Keratinocyte (primary cell): ENCODE measurements around the gene ATP8A2. TPM values are rescaled to one million over a fixed set of nuclear protein-coding genes. Genes with fewer than 3 reads are reported as not detected.

Experiments used
- DNase-seq: peaks from one replicate; pipeline ENCODE4 v3.0.0-alpha.2; 2011; ENCODE audit warnings: low read depth, missing footprints, low spot score
- FAIRE-seq: peaks from 2 replicates; lab custom pipeline; 2011; peaks lifted over from hg19 to GRCh38; lab: Jason Lieb, UNC
- H2AFZ ChIP-seq: 2 replicates; pipeline ENCODE4 v1.6.0; 2012; ENCODE audit warnings: low read length, control low read depth, inconsistent platforms; ENCODE audit not compliant: control insufficient read depth
- H3K27ac ChIP-seq: 2 replicates; pipeline ENCODE4 v1.5.1; 2011; ENCODE audit warnings: low read length; ENCODE audit not compliant: control insufficient read depth, insufficient read depth
- H3K27me3 ChIP-seq: 3 replicates; pipeline ENCODE4 v1.6.0; 2011; ENCODE audit warnings: low read length; ENCODE audit not compliant: control insufficient read depth, insufficient read depth; ENCODE audit errors: extremely low read depth
- H3K36me3 ChIP-seq, 2 experiments: 2 replicates in 1 of 2; 3 replicates in 1 of 2; pipeline ENCODE4 v1.5.1; 2011; ENCODE audit warnings: low read length in 2 of 2, mild to moderate bottlenecking in 1 of 2; ENCODE audit not compliant: control insufficient read depth in 2 of 2, insufficient read depth in 2 of 2; ENCODE audit errors: extremely low read depth in 1 of 2
- H3K4me1 ChIP-seq: 3 replicates; pipeline ENCODE4 v1.5.1; 2011; ENCODE audit warnings: low read length; ENCODE audit not compliant: control insufficient read depth, insufficient read depth; ENCODE audit errors: extremely low read depth
- H3K4me2 ChIP-seq: 3 replicates; pipeline ENCODE4 v1.6.0; 2011; ENCODE audit warnings: low read depth, low read length; ENCODE audit not compliant: control insufficient read depth, insufficient read depth; ENCODE audit errors: extremely low read depth
- H3K4me3 ChIP-seq, 3 experiments: fragments of 200-600 bp in 1 of 3; sonication (generic) in 1 of 3; 2 replicates in 2 of 3; 3 replicates in 1 of 3; pipeline ENCODE4 v1.5.1; 2011 to 2016; ENCODE audit warnings: low read length in 3 of 3, mild to moderate bottlenecking in 3 of 3, control low read depth in 2 of 3, inconsistent platforms in 1 of 3, low read depth in 1 of 3, mixed read lengths in 1 of 3, mixed run types in 1 of 3, moderate library complexity in 1 of 3; ENCODE audit not compliant: control insufficient read depth in 2 of 3, insufficient read depth in 2 of 3; ENCODE audit errors: extremely low read depth in 1 of 3
- H3K79me2 ChIP-seq: 2 replicates; pipeline ENCODE4 v1.6.0; 2012; ENCODE audit warnings: low read length; ENCODE audit not compliant: control insufficient read depth, insufficient read depth
- H3K9ac ChIP-seq: 3 replicates; pipeline ENCODE4 v1.6.0; 2011; ENCODE audit warnings: low read length; ENCODE audit not compliant: control insufficient read depth, insufficient read depth; ENCODE audit errors: extremely low read depth
- H3K9me1 ChIP-seq: 3 replicates; pipeline ENCODE4 v1.6.0; 2011; ENCODE audit warnings: low read length; ENCODE audit not compliant: control insufficient read depth, insufficient read depth; ENCODE audit errors: extremely low read depth
- H3K9me3 ChIP-seq: 2 replicates; pipeline ENCODE4 v1.5.1; 2012; ENCODE audit warnings: low read depth, low read length; ENCODE audit not compliant: control insufficient read depth
- H4K20me1 ChIP-seq: 3 replicates; pipeline ENCODE4 v1.6.0; 2011; ENCODE audit warnings: low read length; ENCODE audit not compliant: control insufficient read depth, insufficient read depth; ENCODE audit errors: extremely low read depth
- CTCF ChIP-seq, 3 experiments: IDR thresholded peaks in 1 of 3; conservative IDR thresholded peaks in 1 of 3; optimal IDR thresholded peaks in 1 of 3; 2 replicates in 2 of 3; 3 replicates in 1 of 3; pipeline versions ENCODE3 to v1.5.1; 2011; ENCODE audit warnings: low read length in 3 of 3, mild to moderate bottlenecking in 3 of 3, moderate library complexity in 2 of 3, control low read depth in 1 of 3, inconsistent platforms in 1 of 3; ENCODE audit not compliant: insufficient read depth in 2 of 3; ENCODE audit errors: extremely low read depth in 1 of 3
- EZH2 ChIP-seq: IDR thresholded peaks from one replicate; pipeline ENCODE4 v1.6.1; 2012; ENCODE audit warnings: inconsistent platforms, mild to moderate bottlenecking, low read length, moderate library complexity
- dilution Hi-C: fragments of 300-500 bp; cut with MboI; formaldehyde crosslinking; loops from one replicate; pipeline ENCODE4 v1.7.0; 2020; ENCODE audit warnings: low sequenced_read_pairs; ENCODE audit not compliant: extremely low pct_ligation_motif_present
- polyA plus RNA-seq, 5 experiments: library from polyadenylated mRNA; depleted of rRNA in 3 of 5; stranded (reverse) in 3 of 5; stranded (forward) in 1 of 5; unstranded in 1 of 5; fragments of >200 nt; gene quantifications; 1 replicate in 1 of 5; 2 replicates in 3 of 5; 3 replicates in 1 of 5; pipeline versions ENCODE4 v1.2.1 to v1.2.3, GENCODE V29; 2011 to 2012; ENCODE audit warnings: missing spikeins in 2 of 5, low read depth in 1 of 5, low replicate concordance in 1 of 5

Gene ATP8A2
- polyA plus RNA-seq, 1 donor (not counting 4 experiments of a cell fraction or from before 2014, with no cell fraction given): 0.16 TPM

- Histone ChIP-seq H3K4me3 (no peak overlapping the region), H4K20me1 (no peaks in the 10 kb centered on the region), H3K9me3 (no peaks in the 10 kb centered on the region), H3K36me3 (no peaks in the 10 kb centered on the region), H3K27me3 (no peaks in the 10 kb centered on the region), H3K9ac (no peak overlapping the region), H2AFZ (no peak overlapping the region), H3K4me1 (no peaks in the 10 kb centered on the region), H3K9me1 (no peaks in the 10 kb centered on the region), H3K27ac (no peak overlapping the region), H3K4me2 (no peak overlapping the region), H3K79me2 (no peaks in the 10 kb centered on the region)
- DNase-seq: no peak
- TF ChIP-seq CTCF (optimal IDR thresholded peaks at IDR 0.05 in 1 of 3, IDR thresholded peaks at IDR 0.05 in 1 of 3, conservative IDR thresholded peaks at IDR 0.05 in 1 of 3; ENCODE audit: extremely low read depth in 1 of 3, insufficient read depth in 2 of 3, low read length in 3 of 3) (no peak), EZH2 (no peak)
- dilution Hi-C loops: no loop called here
- no peak for FAIRE-seq
Measured at GRCh38 chr13:25447396-25447795, 75.6 kb downstream of the ATP8A2 start.

- Histone ChIP-seq H3K36me3 (no peaks in the 10 kb centered on the region), H3K9me1 (no peaks in the 10 kb centered on the region), H3K27ac (no peak overlapping the region), H4K20me1 (no peaks in the 10 kb centered on the region), H3K4me3 (no peak overlapping the region), H2AFZ (no peak overlapping the region), H3K27me3 (no peaks in the 10 kb centered on the region), H3K9ac (no peak overlapping the region), H3K9me3 (no peaks in the 10 kb centered on the region), H3K4me1 (no peaks in the 10 kb centered on the region), H3K79me2 (no peaks in the 10 kb centered on the region), H3K4me2 (no peak overlapping the region)
- DNase-seq (no peak), FAIRE-seq (no peak)
- dilution Hi-C loops: no loop called here
- TF ChIP-seq EZH2 (no peak), CTCF (optimal IDR thresholded peaks at IDR 0.05 in 1 of 3, IDR thresholded peaks at IDR 0.05 in 1 of 3, conservative IDR thresholded peaks at IDR 0.05 in 1 of 3; ENCODE audit: extremely low read depth in 1 of 3, insufficient read depth in 2 of 3, low read length in 3 of 3) (no peak)
Measured at GRCh38 chr13:25453850-25454365, 82.1 kb downstream of the ATP8A2 start.
